ENCODE data around the gene LRRC7.

DNA sequence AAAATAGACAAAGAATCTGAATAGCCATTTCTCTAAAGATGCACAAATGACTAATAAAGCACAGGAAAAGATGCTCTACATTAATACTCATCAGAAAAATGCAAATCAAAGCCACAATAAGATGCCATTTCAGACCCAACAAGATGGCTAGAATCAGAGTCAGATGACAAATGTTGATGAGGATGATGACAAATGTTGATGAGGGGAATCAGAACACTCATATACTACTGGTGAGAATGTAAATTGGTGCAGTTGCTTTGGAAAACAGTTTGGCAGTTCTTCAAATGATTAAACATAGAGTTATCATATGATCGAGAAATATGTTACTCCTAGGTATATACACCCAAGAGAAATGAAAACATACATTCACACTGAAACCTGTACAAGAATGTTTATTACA, 603.8 kb downstream of the LRRC7 start:
- TF ChIP-seq, protein P1, sequence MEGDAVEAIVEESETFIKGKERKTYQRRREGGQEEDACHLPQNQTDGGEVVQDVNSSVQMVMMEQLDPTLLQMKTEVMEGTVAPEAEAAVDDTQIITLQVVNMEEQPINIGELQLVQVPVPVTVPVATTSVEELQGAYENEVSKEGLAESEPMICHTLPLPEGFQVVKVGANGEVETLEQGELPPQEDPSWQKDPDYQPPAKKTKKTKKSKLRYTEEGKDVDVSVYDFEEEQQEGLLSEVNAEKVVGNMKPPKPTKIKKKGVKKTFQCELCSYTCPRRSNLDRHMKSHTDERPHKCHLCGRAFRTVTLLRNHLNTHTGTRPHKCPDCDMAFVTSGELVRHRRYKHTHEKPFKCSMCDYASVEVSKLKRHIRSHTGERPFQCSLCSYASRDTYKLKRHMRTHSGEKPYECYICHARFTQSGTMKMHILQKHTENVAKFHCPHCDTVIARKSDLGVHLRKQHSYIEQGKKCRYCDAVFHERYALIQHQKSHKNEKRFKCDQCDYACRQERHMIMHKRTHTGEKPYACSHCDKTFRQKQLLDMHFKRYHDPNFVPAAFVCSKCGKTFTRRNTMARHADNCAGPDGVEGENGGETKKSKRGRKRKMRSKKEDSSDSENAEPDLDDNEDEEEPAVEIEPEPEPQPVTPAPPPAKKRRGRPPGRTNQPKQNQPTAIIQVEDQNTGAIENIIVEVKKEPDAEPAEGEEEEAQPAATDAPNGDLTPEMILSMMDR (IDR thresholded peaks at IDR 0.05; ENCODE audit: poor library complexity, severe bottlenecking) = no peak
- TF ChIP-seq EZH2 (IDR thresholded peaks at IDR 0.05; ENCODE audit: borderline replicate concordance, insufficient read depth, low read length, poor library complexity, severe bottlenecking) (no peak), MXI1 (conservative IDR thresholded peaks at IDR 0.05; ENCODE audit: poor library complexity, severe bottlenecking) (no peak), RAD21 (conservative IDR thresholded peaks at IDR 0.05) (no peak), SMC3 (conservative IDR thresholded peaks at IDR 0.05; ENCODE audit: poor library complexity) (no peak), POLR2AphosphoS5 (IDR thresholded peaks at IDR 0.05) (no peak)

All from neural cell (in vitro differentiated cells).